MM.1S (cell line): ENCODE results near the gene HIBCH.

Source experiments
- DNase-seq: peaks from one replicate; pipeline ENCODE4 v3.0.0-alpha.2; 2015
- H2AFZ ChIP-seq: fragments of 300-600 bp; sonication (generic); 2 replicates; pipeline ENCODE4 v1.6.0; 2016; ENCODE audit warnings: antibody characterized with exemption, low read length
- H3F3A ChIP-seq: fragments of 300-600 bp; sonication (generic); 2 replicates; pipeline ENCODE4 v1.6.1; 2016; ENCODE audit warnings: mild to moderate bottlenecking, antibody characterized with exemption, low read length, moderate library complexity, mixed read lengths; ENCODE audit not compliant: insufficient read depth
- H3K27ac ChIP-seq: fragments of 300-600 bp; sonication (generic); 2 replicates; pipeline ENCODE4 v1.5.1; 2016; ENCODE audit warnings: mild to moderate bottlenecking, low read length
- H3K27me3 ChIP-seq: fragments of 300-600 bp; sonication (generic); replicated peaks from 2 replicates; pipeline ENCODE4 v1.6.0; 2016; ENCODE audit warnings: low read length; ENCODE audit not compliant: insufficient read depth
- H3K36me3 ChIP-seq: fragments of 300-600 bp; sonication (generic); replicated peaks from 2 replicates; pipeline ENCODE4 v1.6.1; 2016; ENCODE audit warnings: mild to moderate bottlenecking, low read length, mixed read lengths; ENCODE audit not compliant: insufficient read depth
- H3K4me1 ChIP-seq: fragments of 300-600 bp; sonication (generic); 2 replicates; pipeline ENCODE4 v1.6.1; 2016; ENCODE audit warnings: low read length, mixed read lengths
- H3K4me2 ChIP-seq: fragments of 300-600 bp; sonication (generic); 2 replicates; pipeline ENCODE4 v1.6.0; 2016; ENCODE audit warnings: low read depth, low read length
- H3K4me3 ChIP-seq: fragments of 300-600 bp; sonication (generic); 2 replicates; pipeline ENCODE4 v1.5.1; 2016; ENCODE audit warnings: low read length, mixed read lengths
- H3K79me2 ChIP-seq: fragments of 300-600 bp; sonication (generic); 2 replicates; pipeline ENCODE4 v1.6.1; 2016; ENCODE audit warnings: mixed run types, low read length, mixed read lengths
- H3K9ac ChIP-seq: fragments of 300-600 bp; sonication (generic); 2 replicates; pipeline ENCODE4 v1.6.1; 2016; ENCODE audit warnings: low read length, mixed read lengths
- H3K9me2 ChIP-seq: fragments of 300-600 bp; sonication (generic); replicated peaks from 2 replicates; pipeline ENCODE4 v1.6.1; 2016; ENCODE audit warnings: mild to moderate bottlenecking, low read length, mixed read lengths; ENCODE audit not compliant: insufficient read depth
- H3K9me3 ChIP-seq: fragments of 300-600 bp; sonication (generic); replicated peaks from 2 replicates; pipeline ENCODE4 v1.6.1; 2016; ENCODE audit warnings: mild to moderate bottlenecking, low read length, mixed read lengths; ENCODE audit not compliant: insufficient read depth
- H4K20me1 ChIP-seq: fragments of 300-600 bp; sonication (generic); 2 replicates; pipeline ENCODE4 v1.6.1; 2016; ENCODE audit warnings: mild to moderate bottlenecking, low read length, moderate library complexity, mixed read lengths; ENCODE audit not compliant: insufficient read depth
- CTCF ChIP-seq: fragments of 300-600 bp; sonication (generic); IDR thresholded peaks from 2 replicates; pipeline ENCODE4 v1.5.1; 2016; ENCODE audit warnings: antibody characterized with exemption, low read length, mixed read lengths
- EZH2 ChIP-seq: fragments of 300-600 bp; sonication (generic); optimal IDR thresholded peaks from 2 replicates; pipeline ENCODE3; 2017; ENCODE audit warnings: low read depth, mild to moderate bottlenecking, antibody characterized with exemption, low read length, mixed read lengths
- EZH2phosphoT487 ChIP-seq: fragments of 300-600 bp; sonication (generic); IDR thresholded peaks from 2 replicates; pipeline ENCODE4 v1.6.1; 2018; ENCODE audit warnings: antibody characterized with exemption, low read length

HIBCH gene

GRCh38 chr2:190210471-190210870 is 109.2 kb downstream of the HIBCH start:
- H3K79me2 ChIP-seq: no peaks in the 10 kb centered on the region
- H3K27ac ChIP-seq: no peak overlapping the region
- H3K9me3 ChIP-seq: no peaks in the 10 kb centered on the region
- H3F3A ChIP-seq: no peaks in the 10 kb centered on the region
- H3K4me1 ChIP-seq: no peaks in the 10 kb centered on the region
- no peaks in the 10 kb centered on the region for H3K27me3 ChIP-seq
- no peak overlapping the region for H2AFZ ChIP-seq
- TF ChIP-seq EZH2phosphoT487: no peak
- no peak for TF ChIP-seq CTCF
- TF ChIP-seq EZH2: no peak
- no peak overlapping the region for H3K4me3 ChIP-seq
- H4K20me1 ChIP-seq: no peaks in the 10 kb centered on the region
- H3K9ac ChIP-seq: no peak overlapping the region
- H3K36me3 ChIP-seq: no peaks in the 10 kb centered on the region
- no peak overlapping the region for H3K4me2 ChIP-seq
- H3K9me2 ChIP-seq: no peaks in the 10 kb centered on the region
- DNase-seq: no peak

- Histone ChIP-seq H3K79me2 (no peaks in the 10 kb centered on the region), H3K4me1 (no peaks in the 10 kb centered on the region), H2AFZ (no peak overlapping the region), H3K9me3 (no peaks in the 10 kb centered on the region), H3F3A (no peaks in the 10 kb centered on the region), H3K27me3 (no peaks in the 10 kb centered on the region), H3K4me3 (no peak overlapping the region), H3K36me3 (no peaks in the 10 kb centered on the region), H3K9ac (no peak overlapping the region), H4K20me1 (no peaks in the 10 kb centered on the region), H3K4me2 (no peak overlapping the region), H3K9me2 (no peaks in the 10 kb centered on the region), H3K27ac (no peak overlapping the region)
- TF ChIP-seq EZH2: no peak
- TF ChIP-seq EZH2phosphoT487: no peak
- no peak for TF ChIP-seq CTCF
- no peak for DNase-seq
Measured at GRCh38 chr2:190209559-190209958, 110.1 kb downstream of the HIBCH start.

GRCh38 chr2:190207930-190208329 is 111.7 kb downstream of the HIBCH start:
- no peaks in the 10 kb centered on the region for H3K27me3 ChIP-seq
- TF ChIP-seq EZH2phosphoT487 (no peak), EZH2 (no peak), CTCF (no peak)
- no peak overlapping the region for H3K27ac ChIP-seq
- H3K4me3 ChIP-seq: no peak overlapping the region
- H3K4me2 ChIP-seq: no peak overlapping the region
- H3K79me2 ChIP-seq: no peaks in the 10 kb centered on the region
- H4K20me1 ChIP-seq: no peaks in the 10 kb centered on the region
- no peak for DNase-seq
- H3K9me3 ChIP-seq: no peaks in the 10 kb centered on the region
- no peaks in the 10 kb centered on the region for H3F3A ChIP-seq
- H3K9ac ChIP-seq: no peak overlapping the region
- no peaks in the 10 kb centered on the region for H3K9me2 ChIP-seq
- H3K4me1 ChIP-seq: no peaks in the 10 kb centered on the region
- no peaks in the 10 kb centered on the region for H3K36me3 ChIP-seq
- no peak overlapping the region for H2AFZ ChIP-seq
